DND-41 (cell line): ENCODE measurements around the gene NPY2R.

ENCODE experiments used
- ATAC-seq: fragments of 200-7000 bp; cut with Tn5 transposase; 3 replicates; pipeline ENCODE4 v1.9.1; 2021; ENCODE audit warnings: low read depth; ENCODE audit not compliant: insufficient read depth
- DNase-seq: peaks from one replicate; pipeline ENCODE4 v3.0.0-alpha.2; 2020
- H2AFZ ChIP-seq: 2 replicates; pipeline ENCODE4 v1.6.0; 2012; ENCODE audit warnings: low read depth, low read length
- H3K27ac ChIP-seq: 2 replicates; pipeline ENCODE4 v1.5.1; 2012; ENCODE audit warnings: low read length, inconsistent platforms
- H3K27me3 ChIP-seq: fragments of 200-600 bp; sonication (generic); 2 replicates; pipeline ENCODE4 v1.6.0; 2012; ENCODE audit warnings: low read length, mild to moderate bottlenecking, inconsistent platforms; ENCODE audit not compliant: insufficient read depth, poor library complexity
- H3K36me3 ChIP-seq: 2 replicates; pipeline ENCODE4 v1.5.1; 2012; ENCODE audit warnings: low read length, inconsistent platforms; ENCODE audit not compliant: insufficient read depth
- H3K4me1 ChIP-seq: 2 replicates; pipeline ENCODE4 v1.5.1; 2012; ENCODE audit warnings: mild to moderate bottlenecking, low read length; ENCODE audit not compliant: insufficient read depth
- H3K4me2 ChIP-seq: 2 replicates; pipeline ENCODE4 v1.6.0; 2012; ENCODE audit warnings: mild to moderate bottlenecking, moderate library complexity, low read length, inconsistent platforms; ENCODE audit not compliant: insufficient read depth
- H3K4me3 ChIP-seq, 2 experiments: fragments of 200-600 bp in 1 of 2; shearing (Covaris generic) in 1 of 2; 2 replicates each; pipeline ENCODE4 v1.5.1; 2012 to 2016; ENCODE audit warnings: inconsistent platforms in 2 of 2, low read length in 2 of 2, mild to moderate bottlenecking in 2 of 2, low read depth in 1 of 2, moderate library complexity in 1 of 2
- H3K79me2 ChIP-seq: 2 replicates; pipeline ENCODE4 v1.6.0; 2012; ENCODE audit warnings: low read length, inconsistent platforms; ENCODE audit not compliant: insufficient read depth
- H3K9ac ChIP-seq: 2 replicates; pipeline ENCODE4 v1.6.0; 2012; ENCODE audit warnings: low read depth, mild to moderate bottlenecking, inconsistent platforms, low read length, moderate library complexity
- H3K9me3 ChIP-seq: 2 replicates; pipeline ENCODE4 v1.5.1; 2012; ENCODE audit warnings: low read length, moderate library complexity, mild to moderate bottlenecking, inconsistent platforms; ENCODE audit not compliant: insufficient read depth, severe bottlenecking
- H4K20me1 ChIP-seq: 2 replicates; pipeline ENCODE4 v1.6.0; 2012; ENCODE audit warnings: low read length; ENCODE audit not compliant: insufficient read depth
- EZH2 ChIP-seq: IDR thresholded peaks from 3 replicates; pipeline ENCODE4 v1.6.1; 2012; ENCODE audit warnings: borderline replicate concordance, low read depth, mild to moderate bottlenecking, moderate library complexity, low read length, inconsistent platforms; ENCODE audit not compliant: severe bottlenecking
- TF ChIP-seq, protein P1 (sequence below): IDR thresholded peaks from 2 replicates; pipeline ENCODE4 v1.5.1; 2012; ENCODE audit warnings: borderline replicate concordance, low read length, moderate library complexity, mild to moderate bottlenecking; ENCODE audit not compliant: poor library complexity, severe bottlenecking; ENCODE audit errors: extremely low read depth

Gene NPY2R

GRCh38 chr4:155186972-155187371 lies 21.5 kb upstream of the NPY2R start:
- Histone ChIP-seq H3K9me3 (no peaks in the 10 kb centered on the region), H4K20me1 (no peaks in the 10 kb centered on the region)
- no peak for TF ChIP-seq EZH2
- TF ChIP-seq, protein P1, sequence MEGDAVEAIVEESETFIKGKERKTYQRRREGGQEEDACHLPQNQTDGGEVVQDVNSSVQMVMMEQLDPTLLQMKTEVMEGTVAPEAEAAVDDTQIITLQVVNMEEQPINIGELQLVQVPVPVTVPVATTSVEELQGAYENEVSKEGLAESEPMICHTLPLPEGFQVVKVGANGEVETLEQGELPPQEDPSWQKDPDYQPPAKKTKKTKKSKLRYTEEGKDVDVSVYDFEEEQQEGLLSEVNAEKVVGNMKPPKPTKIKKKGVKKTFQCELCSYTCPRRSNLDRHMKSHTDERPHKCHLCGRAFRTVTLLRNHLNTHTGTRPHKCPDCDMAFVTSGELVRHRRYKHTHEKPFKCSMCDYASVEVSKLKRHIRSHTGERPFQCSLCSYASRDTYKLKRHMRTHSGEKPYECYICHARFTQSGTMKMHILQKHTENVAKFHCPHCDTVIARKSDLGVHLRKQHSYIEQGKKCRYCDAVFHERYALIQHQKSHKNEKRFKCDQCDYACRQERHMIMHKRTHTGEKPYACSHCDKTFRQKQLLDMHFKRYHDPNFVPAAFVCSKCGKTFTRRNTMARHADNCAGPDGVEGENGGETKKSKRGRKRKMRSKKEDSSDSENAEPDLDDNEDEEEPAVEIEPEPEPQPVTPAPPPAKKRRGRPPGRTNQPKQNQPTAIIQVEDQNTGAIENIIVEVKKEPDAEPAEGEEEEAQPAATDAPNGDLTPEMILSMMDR: no peak

GRCh38 chr4:155187989-155188388 lies 20.4 kb upstream of the NPY2R start:
- Histone ChIP-seq H3K9me3 (no peaks in the 10 kb centered on the region), H3K4me1 (no peaks in the 10 kb centered on the region), H3K4me2 (no peak overlapping the region), H3K27me3 (no peaks in the 10 kb centered on the region), H2AFZ (no peak overlapping the region), H3K79me2 (no peaks in the 10 kb centered on the region), H4K20me1 (no peaks in the 10 kb centered on the region), H3K9ac (no peak overlapping the region), H3K4me3 (no peak overlapping the region), H3K27ac (no peak overlapping the region), H3K36me3 (no peaks in the 10 kb centered on the region)
- ATAC-seq: no peak
- DNase-seq: no peak
- TF ChIP-seq, protein P1: no peak
- TF ChIP-seq EZH2: no peak

More at GRCh38 chr4:155186972-155187371, 21.5 kb upstream of the NPY2R start:
- Histone ChIP-seq H2AFZ (no peak overlapping the region), H3K9ac (no peak overlapping the region), H3K36me3 (no peaks in the 10 kb centered on the region), H3K27ac (no peak overlapping the region), H3K27me3 (no peaks in the 10 kb centered on the region), H3K79me2 (no peaks in the 10 kb centered on the region), H3K4me1 (no peaks in the 10 kb centered on the region), H3K4me3 (no peak overlapping the region), H3K4me2 (no peak overlapping the region)
- no peak for DNase-seq
- ATAC-seq: no peak

DNA sequence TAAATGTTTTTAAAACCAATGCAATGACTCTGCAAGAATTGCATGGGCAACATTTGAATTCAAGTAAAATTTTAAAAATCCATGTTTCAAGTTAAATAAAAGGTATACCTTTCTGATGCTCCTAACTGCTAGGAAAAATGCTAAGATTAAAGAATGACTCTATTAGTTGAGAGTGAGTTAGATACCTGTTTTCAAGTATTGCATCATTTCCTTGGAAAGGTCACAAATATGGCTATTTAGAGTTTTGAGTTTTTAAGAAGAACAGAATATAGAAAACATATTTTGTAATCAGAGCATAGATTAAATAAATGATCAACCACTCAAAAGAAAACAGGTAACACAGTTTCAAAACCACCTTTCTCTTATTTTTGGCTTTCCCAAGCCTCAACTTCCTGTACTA lies 18.3 kb upstream of the NPY2R start:
- DNase-seq (no peak), ATAC-seq (no peak)
- H3K4me3 ChIP-seq: no peak overlapping the region
- no peaks in the 10 kb centered on the region for H3K27me3 ChIP-seq
- H3K36me3 ChIP-seq: no peaks in the 10 kb centered on the region
- TF ChIP-seq, protein P1: no peak
- no peak for TF ChIP-seq EZH2
- H3K4me2 ChIP-seq: no peak overlapping the region
- H4K20me1 ChIP-seq: no peaks in the 10 kb centered on the region
- H3K27ac ChIP-seq: no peak overlapping the region
- no peaks in the 10 kb centered on the region for H3K4me1 ChIP-seq
- H2AFZ ChIP-seq: no peak overlapping the region
- H3K9ac ChIP-seq: no peak overlapping the region
- H3K79me2 ChIP-seq: no peaks in the 10 kb centered on the region
- no peaks in the 10 kb centered on the region for H3K9me3 ChIP-seq

- no peak for DNase-seq
- Histone ChIP-seq H3K27ac (no peak overlapping the region), H3K36me3 (no peaks in the 10 kb centered on the region), H3K9me3 (no peaks in the 10 kb centered on the region), H3K4me2 (no peak overlapping the region), H2AFZ (no peak overlapping the region), H3K4me1 (no peaks in the 10 kb centered on the region), H3K79me2 (no peaks in the 10 kb centered on the region), H3K4me3 (no peak overlapping the region), H3K27me3 (no peaks in the 10 kb centered on the region), H3K9ac (no peak overlapping the region), H4K20me1 (no peaks in the 10 kb centered on the region)
- ATAC-seq: no peak
- no peak for TF ChIP-seq EZH2
- TF ChIP-seq, protein P1: no peak
Observed at GRCh38 chr4:155197757-155198156, 10.7 kb upstream of the NPY2R start.
